WERI-Rb-1 (cell line): ENCODE data around the gene CCDC148.

ENCODE experiments used
- DNase-seq: peaks from one replicate; pipeline ENCODE4 v3.0.0-alpha.2; 2020
- H3K27ac ChIP-seq: fragments of 250-450 bp; sonication (Bioruptor Pico); 2 replicates; pipeline ENCODE4 v1.5.1; 2020; ENCODE audit warnings: mild to moderate bottlenecking, moderate library complexity
- H3K27me3 ChIP-seq: fragments of 250-450 bp; sonication (Bioruptor Pico); 2 replicates; pipeline ENCODE4 v1.5.1; 2021; ENCODE audit warnings: mild to moderate bottlenecking, low read depth, moderate library complexity; ENCODE audit not compliant: insufficient read depth, severe bottlenecking
- H3K36me3 ChIP-seq: fragments of 250-450 bp; sonication (Bioruptor Pico); 2 replicates; pipeline ENCODE4 v1.5.1; 2020; ENCODE audit warnings: mild to moderate bottlenecking, moderate library complexity
- H3K4me3 ChIP-seq: 2 replicates; pipeline ENCODE4 v1.5.1; 2011; ENCODE audit warnings: low read depth, mild to moderate bottlenecking, control low read depth, low read length
- H3K9me3 ChIP-seq: fragments of 250-450 bp; sonication (Bioruptor Pico); 2 replicates; pipeline ENCODE4 v1.5.1; 2021; ENCODE audit warnings: mild to moderate bottlenecking, moderate library complexity; ENCODE audit not compliant: severe bottlenecking
- CTCF ChIP-seq: IDR thresholded peaks from 2 replicates; pipeline ENCODE4 v1.5.1; 2011; ENCODE audit warnings: low read depth, mild to moderate bottlenecking, control low read depth, inconsistent platforms, low read length

CCDC148 gene

DNA sequence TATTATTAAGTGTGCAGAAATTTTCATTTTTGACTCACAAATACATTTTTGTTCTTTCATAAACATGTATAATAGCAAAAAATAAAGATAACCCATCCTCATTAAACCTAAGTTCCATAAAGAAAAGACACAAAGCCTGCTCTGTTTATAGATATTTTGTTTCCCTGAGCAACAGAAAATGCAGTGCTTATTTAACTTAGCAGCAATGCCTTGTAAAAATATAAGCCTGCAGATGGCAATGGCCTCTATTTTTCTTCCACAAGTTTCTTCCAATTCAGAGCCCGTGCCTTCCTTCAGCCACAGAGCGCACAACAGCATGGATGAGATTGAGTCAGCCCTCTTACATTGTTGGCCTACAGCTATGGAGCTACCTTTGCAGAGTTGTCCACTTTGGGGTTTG lies 43.8 kb upstream of the CCDC148 start:
- Histone ChIP-seq H3K9me3 (no peaks in the 10 kb centered on the region), H3K4me3 (no peak overlapping the region), H3K36me3 (no peaks in the 10 kb centered on the region), H3K27ac (no peak overlapping the region), H3K27me3 (no peaks in the 10 kb centered on the region)
- no peak for DNase-seq
- TF ChIP-seq CTCF: no peak

DNA sequence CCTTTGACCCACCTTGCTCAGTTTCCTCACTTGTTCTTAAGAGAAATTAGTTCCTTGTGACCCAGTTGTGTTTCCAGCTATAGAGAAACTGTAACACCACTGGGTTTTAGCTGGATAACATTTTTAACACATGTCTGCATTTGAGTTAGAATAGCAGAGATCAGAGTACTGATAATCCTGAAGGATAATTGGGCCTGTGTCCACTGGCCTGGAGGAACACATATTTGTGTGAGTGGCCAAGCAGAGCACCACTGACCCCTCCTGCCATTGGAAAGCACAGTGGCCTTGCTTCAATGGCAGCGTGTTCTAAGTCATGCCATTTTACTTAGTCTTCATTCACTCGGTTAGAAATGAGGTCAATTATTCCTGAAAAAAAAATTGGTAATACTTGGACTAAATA lies 42.8 kb upstream of the CCDC148 start:
- no peak overlapping the region for H3K27ac ChIP-seq
- DNase-seq: no peak
- no peak overlapping the region for H3K4me3 ChIP-seq
- H3K9me3 ChIP-seq: no peaks in the 10 kb centered on the region
- H3K36me3 ChIP-seq: no peaks in the 10 kb centered on the region
- TF ChIP-seq CTCF: no peak
- no peaks in the 10 kb centered on the region for H3K27me3 ChIP-seq

- Histone ChIP-seq H3K27me3 (no peaks in the 10 kb centered on the region), H3K9me3 (no peaks in the 10 kb centered on the region), H3K36me3 (no peaks in the 10 kb centered on the region), H3K27ac (no peak overlapping the region), H3K4me3 (no peak overlapping the region)
- peak; percentile 17 for DNase-seq
- TF ChIP-seq CTCF: peak; percentile 19; the same call in 1 of the 2 replicates
These were observed 42.2 kb upstream of the CCDC148 start for GRCh38 chr2:158498749-158499136.

DNA sequence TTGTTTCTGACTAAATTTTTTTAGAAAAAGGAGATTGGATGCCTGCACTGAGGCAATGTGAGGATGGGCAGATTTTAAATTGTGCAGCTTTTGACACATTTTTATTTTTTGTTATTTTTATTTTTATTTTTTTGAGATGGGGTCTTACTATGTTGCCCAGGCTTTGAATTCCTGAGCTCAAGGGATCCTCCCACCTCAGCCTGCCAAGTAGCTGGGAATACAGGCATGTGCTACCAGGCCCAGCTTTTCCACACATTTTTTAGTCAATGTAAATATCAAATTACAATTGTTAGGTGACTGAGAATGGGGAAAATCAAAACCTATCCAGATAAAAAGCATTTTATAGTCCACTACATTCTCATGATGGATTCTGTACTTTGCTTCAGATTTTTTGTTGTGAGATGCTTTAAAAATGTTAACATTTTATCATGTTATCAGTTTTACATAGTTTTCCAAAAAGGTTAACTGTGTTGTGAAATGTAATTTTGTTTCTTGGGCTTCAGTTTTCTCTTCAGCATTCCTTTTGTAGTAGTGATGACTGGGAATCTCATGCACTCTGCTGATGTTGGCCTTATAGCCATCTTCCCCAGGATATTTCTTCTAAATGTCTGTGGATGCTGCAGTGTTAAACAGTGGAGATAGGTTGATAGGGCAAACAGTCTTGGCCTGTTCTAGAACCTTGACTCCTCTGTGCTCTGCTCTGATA lies 41.6 kb upstream of the CCDC148 start:
- TF ChIP-seq CTCF: no peak
- DNase-seq: no peak
- no peak overlapping the region for H3K4me3 ChIP-seq
- H3K27ac ChIP-seq: no peak overlapping the region
- no peaks in the 10 kb centered on the region for H3K9me3 ChIP-seq
- H3K36me3 ChIP-seq: no peaks in the 10 kb centered on the region
- no peaks in the 10 kb centered on the region for H3K27me3 ChIP-seq

GRCh38 chr2:158497486-158497885 lies 40.9 kb upstream of the CCDC148 start:
- Histone ChIP-seq H3K9me3 (no peaks in the 10 kb centered on the region), H3K36me3 (no peaks in the 10 kb centered on the region), H3K4me3 (no peak overlapping the region), H3K27me3 (no peaks in the 10 kb centered on the region), H3K27ac (no peak overlapping the region)
- DNase-seq: no peak
- TF ChIP-seq CTCF: no peak

DNA sequence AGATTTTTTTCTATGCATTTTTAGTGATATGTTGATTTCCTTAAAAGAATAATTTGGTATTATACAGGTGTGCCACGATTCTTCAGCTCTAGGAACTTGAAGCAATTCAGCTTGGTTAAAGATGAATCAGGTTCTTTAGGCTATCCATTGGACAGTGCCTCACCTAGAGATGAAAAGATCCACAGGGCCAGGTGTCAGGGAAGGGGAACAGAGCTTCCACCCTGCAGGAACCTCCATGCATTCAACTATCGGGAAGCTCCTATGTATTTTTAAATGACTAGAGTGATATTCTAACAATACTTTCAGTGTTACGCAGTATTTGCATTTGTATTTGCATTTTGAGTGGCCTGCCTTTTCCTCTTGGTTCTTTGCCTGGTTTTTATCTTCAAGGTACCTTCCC lies 40.4 kb upstream of the CCDC148 start:
- TF ChIP-seq CTCF: no peak
- DNase-seq: no peak
- Histone ChIP-seq H3K27me3 (no peaks in the 10 kb centered on the region), H3K27ac (no peak overlapping the region), H3K4me3 (no peak overlapping the region), H3K9me3 (no peaks in the 10 kb centered on the region), H3K36me3 (no peaks in the 10 kb centered on the region)
